Muscle layer of duodenum (tissue), 2 donors: ENCODE data around the gene LMTK2.
A peak's percentile ranks its signal among the peaks of the same experiment; 100 is the strongest.

Experiments
- H3K27ac ChIP-seq: one replicate; pipeline ENCODE4 v1.7.0; 2013; ENCODE audit warnings: mild to moderate bottlenecking, low read length
- H3K27me3 ChIP-seq: one replicate; pipeline ENCODE4 v1.7.0; 2013; ENCODE audit warnings: low read depth, mild to moderate bottlenecking, control low read depth, low read length
- H3K36me3 ChIP-seq, 2 donors: one replicate each; pipeline ENCODE4 v1.7.0; 2013; ENCODE audit warnings: low read length in 2 of 2, control low read depth in 1 of 2, mild to moderate bottlenecking in 1 of 2; ENCODE audit not compliant: insufficient read depth in 2 of 2, control insufficient read depth in 1 of 2
- H3K4me1 ChIP-seq, 2 donors: one replicate each; pipeline ENCODE4 v1.7.0; 2013; ENCODE audit warnings: low read length in 2 of 2, mild to moderate bottlenecking in 2 of 2, control low read depth in 1 of 2, moderate library complexity in 1 of 2; ENCODE audit not compliant: insufficient read depth in 2 of 2, control insufficient read depth in 1 of 2
- H3K4me3 ChIP-seq, 2 donors: one replicate each; pipeline ENCODE4 v1.7.0; 2013; ENCODE audit warnings: low read length in 2 of 2, low read depth in 1 of 2, mild to moderate bottlenecking in 1 of 2
- H3K9me3 ChIP-seq, 2 donors: one replicate each; pipeline ENCODE4 v1.7.0; 2013; ENCODE audit warnings: low read length in 2 of 2, control low read depth in 1 of 2, mild to moderate bottlenecking in 1 of 2; ENCODE audit not compliant: control insufficient read depth in 1 of 2
- donor health status: healthy.

Gene LMTK2

DNA sequence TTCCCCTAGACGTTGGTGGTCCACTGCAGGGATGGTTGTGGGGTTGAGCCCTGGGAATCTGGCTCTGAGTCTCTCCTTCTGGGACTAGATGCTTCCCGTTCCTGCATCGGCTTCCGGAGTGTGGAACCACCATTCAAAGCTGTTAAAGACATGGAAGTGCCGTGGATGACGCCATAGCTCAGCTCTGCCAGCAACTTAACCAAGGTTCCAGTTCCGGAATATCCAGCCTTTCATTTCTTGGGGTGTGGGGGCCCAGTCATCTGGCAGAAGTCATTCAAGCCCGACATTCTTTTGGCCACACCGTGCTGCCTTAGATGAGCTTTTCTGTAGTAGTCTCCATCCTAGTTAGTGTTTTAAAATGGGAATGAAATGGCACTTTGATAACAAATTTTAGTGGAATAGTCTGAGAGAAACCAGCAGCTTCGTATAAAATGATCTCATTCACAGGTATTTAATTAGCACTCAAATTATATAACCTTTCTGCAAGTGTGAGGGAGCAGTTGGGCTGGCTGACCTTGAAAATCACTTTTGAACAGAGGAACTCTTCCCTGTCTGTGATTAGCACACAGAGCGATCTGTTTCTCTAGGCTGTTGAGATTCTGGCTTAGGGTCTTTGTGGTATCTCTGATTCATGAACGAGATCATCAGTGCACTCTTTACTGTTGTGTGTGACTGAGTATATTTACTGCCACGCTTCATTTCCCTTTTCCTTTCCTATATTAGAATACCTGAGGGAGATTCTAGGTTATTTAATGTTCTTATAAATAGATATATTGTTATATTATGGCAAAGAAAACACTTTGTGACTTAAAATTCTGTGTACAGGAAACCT, 19.9 kb downstream of the LMTK2 start:
- no peak overlapping the region for H3K4me3 ChIP-seq
- H3K27me3 ChIP-seq, result no peaks in the 10 kb centered on the region
- peaks cover 0 to 7% of the 10 kb centered on the region in 2 donors for H3K4me1 ChIP-seq
- no peak overlapping the region for H3K27ac ChIP-seq
- H3K9me3 ChIP-seq, result no peaks in the 10 kb centered on the region
- H3K36me3 ChIP-seq, result no peaks in the 10 kb centered on the region

DNA sequence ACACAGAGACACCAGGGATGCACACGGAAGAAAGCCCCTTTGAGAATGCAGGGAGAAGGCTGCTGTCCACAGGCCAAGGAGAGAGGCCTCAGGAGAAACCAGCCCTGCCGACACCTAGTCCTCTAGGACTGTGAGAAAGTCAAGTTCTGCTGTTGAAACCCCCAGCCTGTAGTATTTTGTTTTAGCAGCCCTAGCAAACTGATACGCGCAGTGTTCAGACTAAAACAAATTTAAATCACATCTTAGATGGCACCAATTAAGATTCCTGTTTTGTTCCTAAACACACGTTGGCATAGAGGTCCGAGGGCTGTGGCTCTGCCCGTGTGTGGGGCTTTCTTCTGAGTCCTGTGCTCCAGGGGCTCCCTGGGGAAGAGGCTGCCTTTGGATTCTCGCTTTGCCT, 21.7 kb downstream of the LMTK2 start:
- peaks cover 7 to 12% of the 10 kb centered on the region in 2 donors for H3K4me1 ChIP-seq
- no peaks in the 10 kb centered on the region for H3K36me3 ChIP-seq
- H3K27me3 ChIP-seq, result no peaks in the 10 kb centered on the region
- no peaks in the 10 kb centered on the region for H3K9me3 ChIP-seq
- no peak overlapping the region for H3K27ac ChIP-seq
- H3K4me3 ChIP-seq, result no peak overlapping the region

DNA sequence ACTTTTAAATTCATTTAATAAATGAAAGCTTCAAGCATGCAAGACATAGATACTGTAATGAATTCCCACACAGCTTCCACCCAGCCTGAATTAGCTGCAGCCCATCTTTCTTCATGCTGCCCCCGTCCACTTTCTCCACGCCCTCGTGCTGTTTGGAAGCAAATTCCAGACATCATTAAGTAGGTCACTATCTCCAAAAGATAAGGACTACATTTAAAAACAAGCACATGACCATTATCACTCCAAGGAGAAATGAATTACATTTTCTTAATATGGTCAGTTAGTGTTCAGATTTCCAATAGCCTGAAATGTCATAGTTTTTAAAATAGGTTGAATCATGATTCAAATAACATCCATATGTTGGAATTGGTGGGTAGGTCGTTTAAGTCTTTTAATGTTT, 24.3 kb downstream of the LMTK2 start:
- Histone ChIP-seq H3K4me1 (peaks cover 7 to 17% of the 10 kb centered on the region in 2 donors), H3K4me3 (no peak overlapping the region), H3K9me3 (no peaks in the 10 kb centered on the region), H3K27ac (peak overlapping the region; percentile 77), H3K36me3 (no peaks in the 10 kb centered on the region), H3K27me3 (no peaks in the 10 kb centered on the region)

DNA sequence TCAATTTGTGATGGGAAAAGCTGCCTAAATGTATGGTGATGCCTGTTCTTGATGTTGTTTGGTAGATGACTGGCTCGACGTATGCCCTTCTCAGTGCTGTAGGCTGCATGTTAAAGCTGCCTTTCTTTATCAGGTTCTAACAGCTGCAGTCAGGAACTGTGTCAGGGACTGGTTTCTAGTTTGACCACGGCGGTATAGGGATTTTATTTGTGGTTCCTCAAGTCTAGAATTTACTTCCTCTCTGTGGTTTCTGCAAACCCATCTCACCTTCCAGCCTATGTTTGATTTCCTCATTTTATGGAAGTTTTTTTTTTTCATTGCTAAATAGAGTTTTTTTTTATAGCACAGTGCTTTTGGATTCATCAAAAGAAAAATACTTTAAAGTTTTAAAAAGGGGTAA, 26.5 kb downstream of the LMTK2 start:
- H3K27ac ChIP-seq, result no peak overlapping the region
- H3K4me1 ChIP-seq, result peaks cover 7 to 17% of the 10 kb centered on the region in 2 donors
- no peak overlapping the region for H3K4me3 ChIP-seq
- no peaks in the 10 kb centered on the region for H3K9me3 ChIP-seq
- no peaks in the 10 kb centered on the region for H3K27me3 ChIP-seq
- peaks cover 0 to 1% of the 10 kb centered on the region in 2 donors for H3K36me3 ChIP-seq

DNA sequence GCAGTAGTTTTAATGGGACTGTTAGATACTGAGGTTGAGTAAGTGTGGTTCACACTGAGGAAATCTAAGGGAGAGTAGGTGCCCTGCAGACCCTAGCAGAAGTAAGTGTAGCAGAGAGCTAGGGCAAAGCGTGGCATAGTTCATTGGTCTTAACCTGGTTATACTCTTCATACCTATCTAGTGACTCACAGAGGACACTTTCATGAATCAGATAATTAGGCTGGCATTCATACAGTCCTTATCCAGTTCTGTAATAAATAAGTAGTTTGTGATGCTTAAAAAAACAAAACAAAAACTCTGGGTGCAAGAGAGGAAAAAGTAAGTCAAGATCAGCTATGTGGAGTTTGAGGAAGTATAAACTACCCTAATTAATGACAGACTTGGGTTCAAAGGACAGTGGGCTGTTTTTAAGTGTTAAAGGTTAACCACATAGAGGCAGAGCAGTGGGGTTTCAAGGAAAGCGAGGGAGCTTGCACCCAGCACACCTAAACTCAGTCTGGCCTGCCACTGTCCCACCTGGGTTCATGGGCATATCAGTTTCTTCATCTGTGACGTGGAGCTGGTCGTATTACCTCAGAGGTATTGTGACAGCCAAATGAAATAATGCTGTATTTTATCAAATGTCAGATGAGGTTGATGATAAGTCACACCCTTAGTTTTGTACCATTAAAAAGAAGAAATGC, 27.1 kb downstream of the LMTK2 start:
- no peaks in the 10 kb centered on the region for H3K9me3 ChIP-seq
- no peak overlapping the region for H3K27ac ChIP-seq
- H3K4me3 ChIP-seq, result no peak overlapping the region
- no peaks in the 10 kb centered on the region for H3K27me3 ChIP-seq
- peaks cover 7 to 17% of the 10 kb centered on the region in 2 donors for H3K4me1 ChIP-seq
- H3K36me3 ChIP-seq, result peaks cover 5 to 7% of the 10 kb centered on the region in 2 donors

DNA sequence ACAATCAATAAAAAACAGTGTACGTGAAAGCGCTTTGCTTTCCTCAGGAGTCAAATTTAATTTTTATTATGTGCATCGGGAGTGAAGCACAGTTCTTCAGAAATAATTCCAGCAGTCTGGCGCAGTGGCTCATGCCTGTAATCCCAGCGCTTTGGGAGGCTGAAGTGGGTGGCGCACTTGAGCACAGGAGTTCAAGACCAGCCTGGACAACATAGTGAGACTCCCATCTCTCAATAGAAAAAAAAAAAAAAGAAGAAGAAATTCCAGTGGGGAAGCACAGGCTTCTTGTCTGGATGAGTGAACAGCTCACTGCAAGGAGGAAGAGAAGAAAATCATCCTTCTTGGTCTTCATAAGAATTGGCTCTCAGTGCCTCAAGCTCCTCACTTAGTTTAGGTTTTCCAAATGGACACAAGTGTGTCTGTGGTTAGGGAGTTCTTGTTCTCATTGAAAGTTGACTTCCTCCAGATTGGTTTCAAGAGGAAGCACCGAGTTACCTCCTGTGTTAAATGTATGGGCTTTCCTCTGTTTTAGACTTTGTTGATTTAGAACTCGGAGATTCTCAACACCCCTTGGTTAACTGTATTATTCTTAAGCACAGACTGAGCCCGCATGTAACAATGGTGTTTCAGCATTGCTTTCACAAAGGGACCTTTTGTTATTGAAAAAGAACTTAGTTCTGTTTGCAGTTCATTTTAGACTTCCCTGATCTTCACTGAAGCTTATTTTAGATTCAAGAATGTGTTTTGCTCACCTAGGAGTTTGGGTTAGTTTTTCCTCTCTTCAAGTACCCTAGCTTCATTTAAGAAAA, 28.0 kb downstream of the LMTK2 start:
- peaks cover 7 to 17% of the 10 kb centered on the region in 2 donors for H3K4me1 ChIP-seq
- no peaks in the 10 kb centered on the region for H3K9me3 ChIP-seq
- H3K36me3 ChIP-seq, result peaks cover 9 to 16% of the 10 kb centered on the region in 2 donors
- H3K27ac ChIP-seq, result no peak overlapping the region
- H3K4me3 ChIP-seq, result no peak overlapping the region
- H3K27me3 ChIP-seq, result no peaks in the 10 kb centered on the region

DNA sequence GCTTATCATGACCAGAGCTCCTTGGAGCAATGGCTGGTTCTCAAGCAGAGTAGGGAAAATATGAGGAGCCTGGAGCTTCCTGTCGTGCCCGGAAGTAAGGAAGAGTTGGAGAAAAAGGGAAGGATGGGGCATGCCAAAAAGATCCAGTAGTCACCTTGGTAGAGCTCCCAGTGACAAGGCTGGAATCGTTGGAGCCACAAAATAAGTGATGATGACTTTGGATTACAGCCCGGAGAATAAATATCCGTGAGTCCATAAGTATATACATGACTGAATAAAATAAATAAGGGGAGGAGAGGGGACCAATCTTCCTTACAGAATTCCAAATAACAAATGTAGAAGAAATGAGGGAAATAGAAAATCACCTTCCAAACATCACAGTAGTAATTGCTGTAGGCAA, 29.3 kb downstream of the LMTK2 start:
- Histone ChIP-seq H3K27me3 (no peaks in the 10 kb centered on the region), H3K9me3 (no peaks in the 10 kb centered on the region), H3K27ac (no peak overlapping the region), H3K4me1 (peaks cover 5 to 17% of the 10 kb centered on the region in 2 donors), H3K36me3 (peaks cover 10 to 19% of the 10 kb centered on the region in 2 donors), H3K4me3 (no peak overlapping the region)

DNA sequence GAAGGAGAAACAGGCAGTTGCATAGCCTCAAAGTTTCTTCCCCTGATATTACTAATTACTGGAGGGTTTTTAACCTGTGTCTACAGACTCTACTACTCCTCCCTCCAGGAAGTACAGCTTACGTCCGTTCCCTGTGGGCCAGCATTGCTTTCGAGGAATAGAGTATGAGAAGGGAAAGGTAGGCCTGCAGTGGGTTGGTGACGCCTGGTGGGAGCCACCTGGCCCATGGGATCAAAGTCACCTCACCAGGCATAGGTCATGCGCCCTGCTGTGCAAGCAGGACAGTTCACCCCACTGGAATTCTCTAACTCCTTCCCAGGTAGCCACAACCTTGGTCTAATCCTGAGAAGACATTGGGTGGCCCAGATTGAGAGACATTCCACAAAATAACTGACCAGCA, 29.8 kb downstream of the LMTK2 start:
- no peak overlapping the region for H3K4me3 ChIP-seq
- no peaks in the 10 kb centered on the region for H3K9me3 ChIP-seq
- H3K36me3 ChIP-seq, result peaks cover 13 to 22% of the 10 kb centered on the region in 2 donors
- H3K27ac ChIP-seq, result no peak overlapping the region
- H3K4me1 ChIP-seq, result peaks cover 1 to 17% of the 10 kb centered on the region in 2 donors
- no peaks in the 10 kb centered on the region for H3K27me3 ChIP-seq

DNA sequence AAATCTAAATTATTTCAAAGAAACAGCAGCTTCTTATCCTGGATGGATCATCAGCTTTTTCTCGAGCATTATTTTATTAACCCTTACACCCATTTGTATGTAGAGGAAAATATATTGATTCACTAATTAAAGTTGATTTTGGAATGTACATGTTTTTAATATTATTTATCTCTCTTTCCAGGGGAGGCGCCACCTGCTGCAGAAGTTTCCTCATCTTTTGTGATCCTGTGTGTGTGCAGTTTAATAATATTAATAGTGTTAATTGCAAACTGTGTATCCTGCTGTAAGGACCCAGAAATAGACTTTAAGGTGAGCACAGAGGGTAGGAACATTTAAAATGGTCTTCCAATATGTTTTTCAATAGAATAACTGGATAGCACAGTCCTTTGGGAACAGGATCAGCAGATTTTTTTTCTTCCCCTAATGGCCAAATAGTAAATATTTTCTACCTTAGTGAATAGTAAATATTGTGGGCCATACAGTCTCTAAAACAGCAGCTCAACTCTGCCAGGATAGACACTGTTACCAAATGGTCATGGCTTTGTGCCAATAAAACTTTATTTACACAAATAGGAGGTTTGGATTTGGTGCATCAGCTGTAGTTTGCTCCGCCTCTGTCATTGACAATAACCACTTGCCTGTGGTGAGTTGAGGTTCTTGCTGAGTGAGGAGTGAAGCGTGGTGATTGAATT, 30.6 kb downstream of the LMTK2 start:
- peaks cover 0 to 11% of the 10 kb centered on the region in 2 donors for H3K4me1 ChIP-seq
- H3K36me3 ChIP-seq, result peaks cover 16 to 29% of the 10 kb centered on the region in 2 donors
- no peaks in the 10 kb centered on the region for H3K9me3 ChIP-seq
- H3K4me3 ChIP-seq, result no peak overlapping the region
- H3K27me3 ChIP-seq, result no peaks in the 10 kb centered on the region
- H3K27ac ChIP-seq, result no peak overlapping the region

DNA sequence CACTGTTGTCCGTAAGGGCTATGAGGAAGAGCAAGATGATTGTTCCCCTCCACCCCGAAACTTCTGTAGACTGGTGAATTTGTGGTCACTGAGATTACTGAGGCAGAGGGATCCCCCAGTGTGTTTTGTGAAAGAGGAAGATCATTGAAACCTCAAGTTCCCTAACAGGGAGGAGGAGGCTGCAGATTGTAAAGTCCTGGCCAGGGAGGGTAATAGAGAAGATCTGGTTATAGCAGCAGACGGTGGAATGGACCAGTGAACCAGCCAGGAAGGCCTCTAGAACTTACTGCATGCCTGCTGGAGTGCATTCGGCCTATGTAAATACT, 31.1 kb downstream of the LMTK2 start:
- no peaks in the 10 kb centered on the region for H3K27me3 ChIP-seq
- H3K9me3 ChIP-seq, result no peaks in the 10 kb centered on the region
- H3K4me1 ChIP-seq, result peaks cover 0 to 8% of the 10 kb centered on the region in 2 donors
- no peak overlapping the region for H3K27ac ChIP-seq
- H3K4me3 ChIP-seq, result no peak overlapping the region
- peaks cover 21 to 33% of the 10 kb centered on the region in 2 donors for H3K36me3 ChIP-seq

DNA sequence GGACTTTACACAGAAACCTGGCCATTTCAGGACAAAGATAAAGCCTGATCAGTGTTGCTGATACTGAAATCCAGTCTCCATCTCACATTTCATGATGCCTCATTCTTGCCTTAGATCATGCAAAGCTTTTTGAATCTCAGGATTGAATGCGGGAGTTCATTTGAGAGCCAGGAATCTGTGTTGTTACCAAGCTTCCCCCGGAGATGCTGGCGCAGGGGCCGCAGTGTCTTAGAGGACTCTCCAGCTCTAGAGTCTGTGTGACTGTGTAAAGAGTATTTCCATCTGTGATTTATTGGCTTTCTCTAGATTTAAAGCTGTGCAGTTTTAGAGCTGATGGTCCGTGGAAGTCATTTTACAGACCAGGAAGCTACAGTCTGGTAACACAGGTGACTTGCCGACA, 32.0 kb downstream of the LMTK2 start:
- peaks cover 0 to 3% of the 10 kb centered on the region in 2 donors for H3K4me1 ChIP-seq
- no peaks in the 10 kb centered on the region for H3K9me3 ChIP-seq
- H3K36me3 ChIP-seq, result peaks cover 24 to 41% of the 10 kb centered on the region in 2 donors
- H3K4me3 ChIP-seq, result no peak overlapping the region
- H3K27ac ChIP-seq, result no peak overlapping the region
- no peaks in the 10 kb centered on the region for H3K27me3 ChIP-seq
